NCI-H2081 treated with DMSO at 0.1 percent for 48 hours (cell line): ENCODE results near the gene SREBF2.
"Not testable (repeated sequence)": the region's sequence is repeated elsewhere in the genome, so short reads cannot be mapped to it uniquely, and the experiment has no call there.

Experiments used
- DNase-seq: peaks from one replicate; lab custom pipeline; 2025; lab: John Stamatoyannopoulos, UW

The SREBF2 gene

GRCh38 chr22:41947424-41948080 lies 114.6 kb downstream of the SREBF2 start:
- no peak for DNase-seq

- DNase-seq, result no peak
Observed at GRCh38 chr22:41948142-41948541, 115.2 kb downstream of the SREBF2 start.

- DNase-seq, result not testable (repeated sequence)
Observed at GRCh38 chr22:41948928-41949296, 116.0 kb downstream of the SREBF2 start.

- DNase-seq, result no peak
Observed at GRCh38 chr22:41949297-41949965, 116.5 kb downstream of the SREBF2 start.

GRCh38 chr22:41951898-41952474 lies 119.1 kb downstream of the SREBF2 start, which contains the start of gene SMIM45:
Gene SMIM45 (plus strand): TSS chr22:41952150.
- DNase-seq, result no peak

- no peak for DNase-seq
Observed at GRCh38 chr22:41952713-41953112, 119.8 kb downstream of the SREBF2 start.
